HepG2 (cell line): ENCODE measurements around the gene FMNL2. TPM values are rescaled to one million over a fixed set of nuclear protein-coding genes. Genes with fewer than 3 reads are reported as not detected.

Experiments
- FOSL2 ChIP-seq: sonication (generic); formaldehyde crosslinking; IDR thresholded peaks from 2 replicates; pipeline ENCODE4 v1.4.0; 2020; ENCODE audit warnings: missing genetic modification reagents
- MTF1 ChIP-seq: sonication (generic); formaldehyde crosslinking; IDR thresholded peaks from 2 replicates; pipeline ENCODE4 v1.5.0; 2020; ENCODE audit warnings: missing genetic modification reagents
- PBX3 ChIP-seq: sonication (generic); formaldehyde crosslinking; IDR thresholded peaks from 2 replicates; pipeline ENCODE4 v1.8.1; 2023; ENCODE audit warnings: missing genetic modification reagents, inconsistent platforms, borderline replicate concordance
- RCOR2 ChIP-seq: IDR thresholded peaks from 2 replicates; pipeline ENCODE4 v1.6.1; 2016; ENCODE audit warnings: missing biosample characterization, missing genetic modification reagents
- SNAPC5 ChIP-seq: sonication (generic); formaldehyde crosslinking; IDR thresholded peaks from 2 replicates; pipeline ENCODE4 v1.8.1; 2023; ENCODE audit warnings: mild to moderate bottlenecking, missing genetic modification reagents, borderline replicate concordance
- TBL1XR1 ChIP-seq: fragments of 150-350 bp; IDR thresholded peaks from 2 replicates; pipeline ENCODE4 v1.6.1; 2014; ENCODE audit warnings: borderline replicate concordance, low read length; ENCODE audit not compliant: partially characterized antibody
- USF2 ChIP-seq, 2 experiments: sonication (generic) in 1 of 2; formaldehyde crosslinking in 1 of 2; IDR thresholded peaks; 2 replicates each; pipeline versions ENCODE4 v1.5.1 to v1.6.1; 2011 to 2020; ENCODE audit warnings: borderline replicate concordance in 1 of 2, low read depth in 1 of 2, low read length in 1 of 2, mild to moderate bottlenecking in 1 of 2, missing genetic modification reagents in 1 of 2, moderate library complexity in 1 of 2
- ZBTB34 ChIP-seq: sonication (generic); formaldehyde crosslinking; IDR thresholded peaks from 2 replicates; pipeline ENCODE4 v1.8.0; 2022; ENCODE audit warnings: mild to moderate bottlenecking, missing genetic modification reagents
- ZFYVE20 ChIP-seq: sonication (generic); formaldehyde crosslinking; IDR thresholded peaks from 2 replicates; pipeline ENCODE4 v1.8.0; 2023; ENCODE audit warnings: low read depth, mild to moderate bottlenecking, moderate library complexity, missing genetic modification reagents, borderline replicate concordance
- ZNF235 ChIP-seq: sonication (generic); formaldehyde crosslinking; IDR thresholded peaks from 2 replicates; pipeline ENCODE4 v1.8.1; 2023; ENCODE audit warnings: mild to moderate bottlenecking, missing genetic modification reagents, borderline replicate concordance
- ZNF3 ChIP-seq: IDR thresholded peaks from 2 replicates; pipeline ENCODE4 v1.7.0; 2017; ENCODE audit warnings: inconsistent platforms
- ZNF30 ChIP-seq: sonication (generic); formaldehyde crosslinking; IDR thresholded peaks from 2 replicates; pipeline ENCODE4 v1.5.0; 2020; ENCODE audit warnings: mild to moderate bottlenecking, missing genetic modification reagents
- ZNF574 ChIP-seq: sonication (generic); formaldehyde crosslinking; IDR thresholded peaks from 2 replicates; pipeline ENCODE4 v1.4.0; 2020; ENCODE audit warnings: missing genetic modification reagents
- ZNF781 ChIP-seq: sonication (generic); formaldehyde crosslinking; IDR thresholded peaks from 2 replicates; pipeline ENCODE4 v1.5.1; 2020; ENCODE audit warnings: borderline replicate concordance, mild to moderate bottlenecking, missing genetic modification reagents; ENCODE audit errors: not compliant biosample characterization
- ZNF83 ChIP-seq: sonication (generic); formaldehyde crosslinking; IDR thresholded peaks from 2 replicates; pipeline ENCODE4 v1.4.0; 2020; ENCODE audit warnings: missing genetic modification reagents, mild to moderate bottlenecking, borderline replicate concordance
- ZNF850 ChIP-seq: sonication (generic); formaldehyde crosslinking; conservative IDR thresholded peaks from 2 replicates; pipeline ENCODE4 v1.9.0; 2021; ENCODE audit warnings: mild to moderate bottlenecking, missing genetic modification reagents
- ZNF879 ChIP-seq: sonication (generic); formaldehyde crosslinking; IDR thresholded peaks from 2 replicates; pipeline ENCODE4 v1.8.1; 2023; ENCODE audit warnings: missing genetic modification reagents
- ZXDC ChIP-seq: sonication (generic); formaldehyde crosslinking; IDR thresholded peaks from 2 replicates; pipeline ENCODE4 v1.5.0; 2020; ENCODE audit warnings: mild to moderate bottlenecking, missing genetic modification reagents
- polyA plus RNA-seq, 8 experiments: library from polyadenylated mRNA; depleted of rRNA in 3 of 8; stranded (reverse) in 7 of 8; unstranded in 1 of 8; fragments of >200 nt; fragmentation: Illumina TruSeq in 4 of 8; extraction: Trizol in 4 of 8; gene quantifications; 2 replicates each; pipeline versions ENCODE4 v1.2.1 to v1.2.3, GENCODE V29; 2011 to 2016; ENCODE audit warnings: low read depth in 4 of 8, missing spikeins in 1 of 8, mixed read lengths in 1 of 8; ENCODE audit not compliant: insufficient read depth in 1 of 8
- total RNA-seq, 5 experiments: library from RNA; depleted of rRNA; stranded (reverse); fragments of >200 nt; fragmentation: Illumina TruSeq; extraction: Trizol; gene quantifications; 2 replicates each; pipeline ENCODE4 v1.2.3, GENCODE V29; 2016; ENCODE audit warnings: low read depth in 1 of 5

The FMNL2 gene
- total and polyA plus RNA-seq, 2 of the 13 experiments (the other 11 are each of a cell fraction or from before 2014, with no cell fraction given), result 66.5 to 67.7 TPM

GRCh38 chr2:152635635-152636298 lies 300.8 kb downstream of the FMNL2 start (continued):
- TF ChIP-seq PBX3 (CRISPR knock-in tag), result no peak
- no peak for TF ChIP-seq ZNF879
- TF ChIP-seq ZNF30 (CRISPR knock-in tag), result no peak
- TF ChIP-seq SNAPC5 (CRISPR knock-in tag), result no peak
- TF ChIP-seq ZFYVE20, result no peak
- 0 out of 2 replicates have a peak, but pooled peaks have one; percentile 26 for TF ChIP-seq RCOR2 (CRISPR knock-in tag)
- TF ChIP-seq ZBTB34, result no peak
- no peak for TF ChIP-seq ZNF781 (CRISPR knock-in tag)
- peak; percentile 19; the same call in 1 of the 2 replicates for TF ChIP-seq FOSL2
- no peak for TF ChIP-seq TBL1XR1
- TF ChIP-seq ZNF850 (CRISPR knock-in tag), result no peak
- no peak for TF ChIP-seq MTF1
- no peak for TF ChIP-seq USF2 (IDR thresholded peaks at IDR 0.05; ENCODE audit: low read depth, low read length)
- TF ChIP-seq USF2 (CRISPR knock-in tag; IDR thresholded peaks at IDR 0.05; ENCODE audit: borderline replicate concordance), result no peak
- TF ChIP-seq ZNF83 (CRISPR knock-in tag), result no peak
- peak; percentile 37; the same call in 1 of the 2 replicates for TF ChIP-seq ZNF574
- no peak for TF ChIP-seq ZNF3 (CRISPR knock-in tag)
- no peak for TF ChIP-seq ZXDC (CRISPR knock-in tag)
- TF ChIP-seq ZNF235 (CRISPR knock-in tag), result no peak
